DOHH2 (cell line): ENCODE measurements around the gene IRF2.

Experiments
- H3F3A ChIP-seq: fragments of 200-600 bp; sonication (generic), shearing (Covaris generic); 2 replicates; pipeline ENCODE4 v1.6.0; 2016; ENCODE audit warnings: antibody characterized with exemption, mild to moderate bottlenecking; ENCODE audit not compliant: control insufficient read depth, insufficient read depth
- H3K27ac ChIP-seq: fragments of 200-600 bp; sonication (generic); 2 replicates; pipeline ENCODE4 v1.5.1; 2014; ENCODE audit warnings: low read depth, mild to moderate bottlenecking, low read length, moderate library complexity
- H3K27me3 ChIP-seq: fragments of 200-600 bp; sonication (generic); 2 replicates; pipeline ENCODE4 v1.6.1; 2014; ENCODE audit warnings: mild to moderate bottlenecking, low read length, mixed read lengths; ENCODE audit not compliant: control insufficient read depth
- H3K36me3 ChIP-seq: fragments of 200-600 bp; sonication (generic); 2 replicates; pipeline ENCODE4 v1.6.1; 2014; ENCODE audit warnings: mild to moderate bottlenecking, low read length, moderate library complexity, mixed read lengths; ENCODE audit not compliant: control insufficient read depth
- H3K4me1 ChIP-seq: fragments of 200-600 bp; sonication (generic); 2 replicates; pipeline ENCODE4 v1.6.1; 2014; ENCODE audit warnings: mild to moderate bottlenecking, low read length, mixed read lengths; ENCODE audit not compliant: control insufficient read depth
- H3K4me2 ChIP-seq: fragments of 200-600 bp; sonication (generic); 2 replicates; pipeline ENCODE4 v1.6.0; 2014; ENCODE audit warnings: mild to moderate bottlenecking, low read length, moderate library complexity
- H3K4me3 ChIP-seq: fragments of 200-600 bp; sonication (generic); 2 replicates; pipeline ENCODE4 v1.5.1; 2014; ENCODE audit warnings: mild to moderate bottlenecking, low read length, mixed read lengths
- H3K79me2 ChIP-seq: fragments of 200-600 bp; sonication (generic); 2 replicates; pipeline ENCODE4 v1.6.1; 2014; ENCODE audit warnings: mild to moderate bottlenecking, low read length, mixed read lengths; ENCODE audit not compliant: control insufficient read depth
- H3K9me2 ChIP-seq: fragments of 200-600 bp; sonication (generic); replicated peaks from 2 replicates; pipeline ENCODE4 v1.6.1; 2014; ENCODE audit warnings: mild to moderate bottlenecking, low read length, mixed read lengths; ENCODE audit not compliant: control insufficient read depth
- H3K9me3 ChIP-seq: fragments of 200-600 bp; sonication (generic); 2 replicates; pipeline ENCODE4 v1.6.1; 2014; ENCODE audit warnings: antibody characterized with exemption, low read length, mixed read lengths; ENCODE audit not compliant: control insufficient read depth, insufficient read depth
- H4K20me1 ChIP-seq: fragments of 200-600 bp; sonication (generic); 2 replicates; pipeline ENCODE4 v1.6.0; 2014; ENCODE audit warnings: low read depth, mild to moderate bottlenecking, antibody characterized with exemption, low read length, moderate library complexity; ENCODE audit not compliant: control insufficient read depth, insufficient read depth
- EZH2phosphoT487 ChIP-seq: fragments of 200-600 bp; sonication (generic); IDR thresholded peaks from 2 replicates; pipeline ENCODE4 v1.6.1; 2017; ENCODE audit warnings: borderline replicate concordance, mild to moderate bottlenecking, antibody characterized with exemption, low read length, moderate library complexity, mixed read lengths
- TF ChIP-seq, protein P1 (sequence below): fragments of 200-600 bp; sonication (generic); IDR thresholded peaks from one replicate; pipeline ENCODE4 v1.5.1; 2014; ENCODE audit warnings: antibody characterized with exemption, mild to moderate bottlenecking, low read depth, low read length; ENCODE audit not compliant: poor library complexity, severe bottlenecking

Gene IRF2

DNA sequence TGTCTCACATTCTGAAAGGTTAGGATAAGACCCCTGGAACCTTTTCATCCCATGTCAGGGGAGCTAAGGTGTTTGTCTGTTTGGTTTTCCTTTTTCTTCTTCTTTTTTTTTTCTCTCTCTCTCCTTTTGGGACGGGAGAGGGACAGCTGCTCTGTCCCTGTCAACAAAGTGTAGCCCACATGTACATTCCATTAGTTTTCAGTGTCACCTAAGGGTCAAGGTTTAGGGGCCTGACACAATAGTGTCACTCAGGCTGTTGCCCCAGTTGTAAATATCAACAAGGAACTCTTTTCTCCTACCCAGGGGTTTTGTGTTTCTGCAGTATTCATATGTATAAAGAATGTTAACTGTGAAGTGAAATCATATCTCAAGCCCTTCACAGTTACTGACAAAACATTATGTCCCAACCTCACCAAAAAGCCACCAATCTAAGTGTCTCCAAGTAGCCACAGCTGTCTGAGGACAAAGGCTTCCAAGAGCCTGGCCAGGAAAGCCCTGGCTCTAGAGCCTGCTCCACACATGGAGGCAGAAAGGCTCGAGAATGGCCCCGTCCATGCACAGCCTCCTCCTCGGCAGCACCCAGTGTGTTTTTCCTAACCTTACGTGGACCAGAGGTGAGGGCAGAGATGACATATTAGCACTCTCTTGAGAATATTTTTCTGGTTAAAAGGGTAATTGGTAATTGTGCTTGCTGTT is 9.4 kb downstream of the IRF2 start:
- Histone ChIP-seq H3K9me2 (no peaks in the 10 kb centered on the region), H4K20me1 (no peaks in the 10 kb centered on the region; the same call in 1 of the 2 replicates), H3F3A (peaks cover 10% of the 10 kb centered on the region; the same call in 1 of the 2 replicates), H3K4me3 (no peak overlapping the region), H3K79me2 (peaks cover 47% of the 10 kb centered on the region), H3K4me2 (no peak overlapping the region), H3K36me3 (0 out of 2 replicates have a peak, but pooled peaks cover 4% of the 10 kb centered on the region), H3K27me3 (no peaks in the 10 kb centered on the region), H3K9me3 (no peaks in the 10 kb centered on the region), H3K4me1 (peaks cover 72% of the 10 kb centered on the region), H3K27ac (no peak overlapping the region)
- TF ChIP-seq EZH2phosphoT487 = no peak
- TF ChIP-seq, protein P1, sequence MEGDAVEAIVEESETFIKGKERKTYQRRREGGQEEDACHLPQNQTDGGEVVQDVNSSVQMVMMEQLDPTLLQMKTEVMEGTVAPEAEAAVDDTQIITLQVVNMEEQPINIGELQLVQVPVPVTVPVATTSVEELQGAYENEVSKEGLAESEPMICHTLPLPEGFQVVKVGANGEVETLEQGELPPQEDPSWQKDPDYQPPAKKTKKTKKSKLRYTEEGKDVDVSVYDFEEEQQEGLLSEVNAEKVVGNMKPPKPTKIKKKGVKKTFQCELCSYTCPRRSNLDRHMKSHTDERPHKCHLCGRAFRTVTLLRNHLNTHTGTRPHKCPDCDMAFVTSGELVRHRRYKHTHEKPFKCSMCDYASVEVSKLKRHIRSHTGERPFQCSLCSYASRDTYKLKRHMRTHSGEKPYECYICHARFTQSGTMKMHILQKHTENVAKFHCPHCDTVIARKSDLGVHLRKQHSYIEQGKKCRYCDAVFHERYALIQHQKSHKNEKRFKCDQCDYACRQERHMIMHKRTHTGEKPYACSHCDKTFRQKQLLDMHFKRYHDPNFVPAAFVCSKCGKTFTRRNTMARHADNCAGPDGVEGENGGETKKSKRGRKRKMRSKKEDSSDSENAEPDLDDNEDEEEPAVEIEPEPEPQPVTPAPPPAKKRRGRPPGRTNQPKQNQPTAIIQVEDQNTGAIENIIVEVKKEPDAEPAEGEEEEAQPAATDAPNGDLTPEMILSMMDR = no peak

DNA sequence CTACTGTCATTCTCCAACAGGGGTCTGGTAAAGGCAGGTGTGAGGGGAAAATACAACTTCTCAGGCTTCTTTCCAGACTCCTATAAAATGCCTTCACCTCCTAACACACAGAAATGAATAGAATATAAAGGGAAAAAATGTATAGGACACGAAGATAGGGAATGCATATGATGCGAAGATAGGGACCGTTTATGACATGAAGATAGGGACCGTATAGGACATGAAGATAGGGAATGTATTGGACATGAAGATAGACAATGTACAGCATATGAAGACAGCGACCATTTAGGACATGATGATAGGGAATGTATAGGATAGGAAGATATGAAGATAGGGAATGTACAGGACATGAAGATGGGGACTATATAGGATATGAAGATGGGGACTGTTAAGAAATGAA is 10.5 kb downstream of the IRF2 start:
- TF ChIP-seq, protein P1 = no peak
- no peak for TF ChIP-seq EZH2phosphoT487
- H3K27me3 ChIP-seq = peaks cover 3% of the 10 kb centered on the region; the same call in 1 of the 2 replicates
- no peaks in the 10 kb centered on the region for H3K9me2 ChIP-seq
- H3K4me2 ChIP-seq = no peak overlapping the region
- no peak overlapping the region for H3K27ac ChIP-seq
- peaks cover 72% of the 10 kb centered on the region for H3K4me1 ChIP-seq
- H3K9me3 ChIP-seq = no peaks in the 10 kb centered on the region
- H4K20me1 ChIP-seq = no peaks in the 10 kb centered on the region; the same call in 1 of the 2 replicates
- H3K36me3 ChIP-seq = no peaks in the 10 kb centered on the region
- peaks cover 46% of the 10 kb centered on the region for H3K79me2 ChIP-seq
- H3K4me3 ChIP-seq = no peak overlapping the region
- H3F3A ChIP-seq = peaks cover 10% of the 10 kb centered on the region; the same call in 1 of the 2 replicates

DNA sequence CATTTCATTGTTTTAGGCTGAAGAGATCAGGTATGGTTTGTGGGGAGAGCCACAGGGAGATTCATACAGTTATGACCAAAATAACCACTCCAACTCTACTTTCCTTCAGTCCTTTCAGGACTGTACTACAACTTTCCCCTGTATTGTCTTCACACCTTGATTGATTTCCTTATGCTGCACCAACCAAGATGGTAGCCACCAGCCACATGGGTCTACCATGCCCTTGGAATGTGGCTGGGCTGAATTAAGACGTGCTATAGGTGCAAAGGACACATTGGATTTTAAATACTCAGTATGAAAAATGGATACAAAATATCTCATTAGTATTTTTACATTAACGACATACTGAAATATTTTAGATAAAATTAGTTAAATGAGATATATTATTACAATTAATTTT is 11.2 kb downstream of the IRF2 start:
- Histone ChIP-seq H3K27me3 (peaks cover 3% of the 10 kb centered on the region; the same call in 1 of the 2 replicates), H3K4me2 (no peak overlapping the region), H3K9me2 (no peaks in the 10 kb centered on the region), H3K79me2 (peaks cover 44% of the 10 kb centered on the region), H3K36me3 (no peaks in the 10 kb centered on the region), H3K4me1 (peaks cover 76% of the 10 kb centered on the region), H3K27ac (no peak overlapping the region), H4K20me1 (no peaks in the 10 kb centered on the region; the same call in 1 of the 2 replicates), H3F3A (peaks cover 10% of the 10 kb centered on the region), H3K4me3 (no peak overlapping the region), H3K9me3 (no peaks in the 10 kb centered on the region)
- TF ChIP-seq, protein P1 = no peak
- no peak for TF ChIP-seq EZH2phosphoT487
